CD4-positive, alpha-beta T cell treated with Interleukin-4 for 1 hour (primary cell): Measurements from ENCODE around the gene USP48.
"Not testable (repeated sequence)": the region's sequence is repeated elsewhere in the genome, so short reads cannot be mapped to it uniquely, and the experiment has no call there.

Experiments used
- DNase-seq, 2 donors: peaks; one replicate each; pipeline ENCODE4 v3.0.0-alpha.2; 2020 to 2022

The USP48 gene

GRCh38 chr1:21633992-21634805 is 148.8 kb downstream of the USP48 start:
- DNase-seq, result no peak

GRCh38 chr1:21633141-21633755 is 149.7 kb downstream of the USP48 start:
- no peak for DNase-seq

GRCh38 chr1:21631944-21632887 is 150.7 kb downstream of the USP48 start:
- no peak for DNase-seq

- not testable (repeated sequence) for DNase-seq
These were observed 151.4 kb downstream of the USP48 start for GRCh38 chr1:21631590-21631943.

- no peak for DNase-seq
These were observed 152.2 kb downstream of the USP48 start for GRCh38 chr1:21630571-21631343.

GRCh38 chr1:21629971-21630370 is 153.0 kb downstream of the USP48 start:
- DNase-seq, result no peak

GRCh38 chr1:21628798-21629393 is 154.1 kb downstream of the USP48 start:
- DNase-seq, result no peak
